ENCODE measurements around the gene PRKAG2.

Gene PRKAG2

DNA sequence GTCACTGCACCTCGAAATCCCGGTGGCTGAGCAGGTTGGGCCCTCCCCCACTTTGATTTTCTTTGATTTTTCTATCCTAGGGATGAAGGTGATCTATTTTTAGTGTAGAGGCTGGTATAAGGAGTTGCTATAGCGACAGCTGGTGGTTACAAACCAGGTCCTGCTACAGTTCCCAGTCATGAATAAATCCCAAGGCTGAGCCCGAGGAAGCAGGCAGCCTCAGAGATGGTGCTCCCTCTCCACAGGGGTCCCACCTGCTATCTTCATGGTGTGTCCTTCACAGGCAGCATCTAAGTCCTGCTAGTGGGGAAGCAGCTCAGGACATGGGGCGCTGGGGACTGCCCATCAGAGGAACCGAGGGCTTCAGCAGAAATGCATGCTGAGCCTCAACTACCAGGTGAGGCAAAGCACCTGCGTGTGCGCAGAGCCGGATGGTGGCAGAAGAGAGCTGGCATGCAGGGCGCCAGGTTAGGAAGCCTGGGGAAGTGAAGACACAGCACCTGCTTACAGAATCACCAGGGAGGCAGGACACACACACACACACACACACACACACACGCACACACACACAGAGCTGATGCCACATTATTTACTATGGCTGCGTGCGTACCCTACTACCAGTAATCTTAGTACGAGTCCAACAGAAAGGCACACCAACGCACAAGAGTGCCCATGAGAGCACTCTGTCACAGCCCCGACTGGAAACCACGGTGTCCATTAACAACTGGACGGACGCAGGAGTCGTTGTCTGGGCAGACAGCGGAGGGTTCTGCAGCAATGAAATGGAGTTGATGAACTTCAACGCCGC, 150.9 kb downstream of the PRKAG2 start:
- no peaks in the 10 kb centered on the region for H3K9me3 ChIP-seq (ENCODE audit: control insufficient read depth in 5 of 5, low read length in 5 of 5)
- no peak overlapping the region for H3K9ac ChIP-seq (ENCODE audit: low read length in 5 of 5)
- H3K27ac ChIP-seq (ENCODE audit: low read depth, low read length): no peak overlapping the region
- H3K4me3 ChIP-seq (ENCODE audit: low read depth in 1 of 5, low read length in 5 of 5): no peak overlapping the region
- H3K27me3 ChIP-seq (ENCODE audit: control insufficient read depth in 5 of 5, insufficient read depth in 4 of 5, low read length in 5 of 5): no peaks in the 10 kb centered on the region
- peaks cover 0 to 5% (median 0%) of the 10 kb centered on the region in 5 donors for H3K36me3 ChIP-seq (ENCODE audit: control insufficient read depth in 5 of 5, insufficient read depth in 5 of 5, low read length in 5 of 5)
- peaks cover 3 to 30% (median 20%) of the 10 kb centered on the region in 5 donors for H3K4me1 ChIP-seq (ENCODE audit: control insufficient read depth in 5 of 5, insufficient read depth in 5 of 5, low read length in 5 of 5)

DNA sequence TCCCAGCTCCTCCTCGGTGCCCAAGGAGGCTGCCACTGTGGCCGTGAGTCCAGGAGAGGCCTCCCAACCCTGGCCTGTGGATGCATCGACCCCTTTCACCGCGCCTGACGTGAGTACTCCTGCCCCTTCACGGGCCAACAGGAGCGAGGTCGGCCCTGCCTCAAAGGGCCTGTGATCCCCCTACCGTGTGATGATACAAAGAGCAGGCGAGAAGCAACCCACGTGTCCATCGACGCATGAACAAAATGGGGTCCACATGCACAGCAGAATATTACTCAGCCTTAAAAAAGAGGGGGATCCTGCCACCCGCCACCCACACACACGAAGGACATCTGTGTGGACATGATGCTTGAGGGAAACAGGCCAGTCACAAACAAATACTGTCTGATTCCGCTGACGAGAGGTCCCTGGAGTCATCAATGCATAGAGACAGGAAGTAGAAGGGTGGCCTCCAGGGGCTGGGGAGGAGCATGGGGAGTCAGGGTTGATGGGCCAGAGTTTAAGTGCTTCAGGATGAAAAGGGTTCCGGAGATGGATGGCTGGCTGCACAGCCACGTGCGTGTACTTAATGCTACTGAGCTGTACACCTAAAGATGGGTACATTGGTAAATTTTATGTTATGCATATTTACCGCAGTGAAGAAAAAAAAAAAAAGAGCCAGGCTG, 151.9 kb downstream of the PRKAG2 start:
- Histone ChIP-seq H3K9me3 (ENCODE audit: control insufficient read depth in 5 of 5, low read length in 5 of 5) (no peaks in the 10 kb centered on the region), H3K9ac (ENCODE audit: low read length in 5 of 5) (no peak overlapping the region), H3K27ac (ENCODE audit: low read depth, low read length) (no peak overlapping the region), H3K4me1 (ENCODE audit: control insufficient read depth in 5 of 5, insufficient read depth in 5 of 5, low read length in 5 of 5) (peaks cover 3 to 26% (median 16%) of the 10 kb centered on the region in 5 donors), H3K36me3 (ENCODE audit: control insufficient read depth in 5 of 5, insufficient read depth in 5 of 5, low read length in 5 of 5) (peaks cover 0 to 5% (median 0%) of the 10 kb centered on the region in 5 donors), H3K4me3 (ENCODE audit: low read depth in 1 of 5, low read length in 5 of 5) (no peak overlapping the region), H3K27me3 (ENCODE audit: control insufficient read depth in 5 of 5, insufficient read depth in 4 of 5, low read length in 5 of 5) (no peaks in the 10 kb centered on the region)

DNA sequence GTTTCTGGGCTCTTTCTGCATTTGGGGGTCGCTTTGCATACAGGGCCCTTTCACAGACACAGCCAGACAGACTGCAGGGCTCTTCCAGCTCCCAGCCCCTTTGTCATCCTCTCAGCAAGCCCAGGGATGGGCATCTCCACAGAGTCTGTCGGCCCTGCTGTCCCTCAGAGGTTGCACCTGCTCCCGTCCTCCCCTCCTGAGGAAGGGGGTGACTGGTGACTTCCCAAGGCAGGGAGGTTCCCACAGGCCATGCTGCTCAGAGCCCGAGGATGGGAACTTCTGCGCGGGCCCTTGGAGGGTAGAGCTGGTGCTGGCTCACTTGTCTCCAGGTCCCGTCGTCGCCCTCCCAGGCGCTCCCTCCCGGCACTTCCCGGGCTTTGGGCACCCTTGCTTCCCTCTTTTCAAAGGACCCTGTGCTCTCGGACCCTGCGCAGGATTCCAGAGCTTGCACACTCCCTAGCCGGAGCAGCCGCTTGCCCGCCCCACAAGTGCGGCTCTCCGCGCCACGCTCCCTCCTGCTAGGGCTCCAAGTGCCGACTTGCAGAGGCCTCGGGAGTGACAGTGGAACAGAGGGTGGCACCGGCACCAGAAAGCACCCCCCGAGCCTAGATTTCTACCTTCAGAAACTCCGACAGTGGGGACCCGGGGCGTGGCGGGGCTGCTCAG, 152.5 kb downstream of the PRKAG2 start:
- Histone ChIP-seq H3K4me3 (ENCODE audit: low read depth in 1 of 5, low read length in 5 of 5) (no peak overlapping the region), H3K36me3 (ENCODE audit: control insufficient read depth in 5 of 5, insufficient read depth in 5 of 5, low read length in 5 of 5) (peaks cover 0 to 5% (median 0%) of the 10 kb centered on the region in 5 donors), H3K9ac (ENCODE audit: low read length in 5 of 5) (no peak overlapping the region), H3K9me3 (ENCODE audit: control insufficient read depth in 5 of 5, low read length in 5 of 5) (no peaks in the 10 kb centered on the region), H3K4me1 (ENCODE audit: control insufficient read depth in 5 of 5, insufficient read depth in 5 of 5, low read length in 5 of 5) (peaks cover 3 to 26% (median 16%) of the 10 kb centered on the region in 5 donors), H3K27ac (ENCODE audit: low read depth, low read length) (no peak overlapping the region), H3K27me3 (ENCODE audit: control insufficient read depth in 5 of 5, insufficient read depth in 4 of 5, low read length in 5 of 5) (no peaks in the 10 kb centered on the region)

DNA sequence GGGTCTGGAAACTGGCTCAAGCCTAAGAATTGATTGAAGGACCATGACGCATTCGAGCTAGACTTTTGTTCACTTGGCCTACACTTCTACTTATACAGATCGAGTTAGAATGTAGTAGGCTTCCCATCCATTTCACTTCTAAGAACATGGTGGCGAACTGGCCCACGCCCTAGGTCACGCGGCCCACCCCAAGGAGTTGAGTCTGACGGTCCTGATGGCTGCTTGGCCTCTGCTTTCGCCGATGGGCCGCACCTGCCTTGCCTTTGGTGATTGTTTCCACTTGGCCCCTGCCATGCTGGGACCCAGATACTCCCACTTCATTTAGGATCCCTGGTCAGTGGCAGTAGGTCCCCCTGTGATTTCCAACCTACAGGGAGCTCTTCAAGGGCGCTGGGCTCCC, 153.6 kb downstream of the PRKAG2 start:
- H3K4me1 ChIP-seq (ENCODE audit: control insufficient read depth in 5 of 5, insufficient read depth in 5 of 5, low read length in 5 of 5): peaks cover 3 to 26% (median 16%) of the 10 kb centered on the region in 5 donors
- H3K27me3 ChIP-seq (ENCODE audit: control insufficient read depth in 5 of 5, insufficient read depth in 4 of 5, low read length in 5 of 5): no peaks in the 10 kb centered on the region
- no peaks in the 10 kb centered on the region for H3K9me3 ChIP-seq (ENCODE audit: control insufficient read depth in 5 of 5, low read length in 5 of 5)
- H3K4me3 ChIP-seq (ENCODE audit: low read depth in 1 of 5, low read length in 5 of 5): no peak overlapping the region
- no peak overlapping the region for H3K9ac ChIP-seq (ENCODE audit: low read length in 5 of 5)
- no peak overlapping the region for H3K27ac ChIP-seq (ENCODE audit: low read depth, low read length)
- peaks cover 0 to 5% (median 0%) of the 10 kb centered on the region in 5 donors for H3K36me3 ChIP-seq (ENCODE audit: control insufficient read depth in 5 of 5, insufficient read depth in 5 of 5, low read length in 5 of 5)

DNA sequence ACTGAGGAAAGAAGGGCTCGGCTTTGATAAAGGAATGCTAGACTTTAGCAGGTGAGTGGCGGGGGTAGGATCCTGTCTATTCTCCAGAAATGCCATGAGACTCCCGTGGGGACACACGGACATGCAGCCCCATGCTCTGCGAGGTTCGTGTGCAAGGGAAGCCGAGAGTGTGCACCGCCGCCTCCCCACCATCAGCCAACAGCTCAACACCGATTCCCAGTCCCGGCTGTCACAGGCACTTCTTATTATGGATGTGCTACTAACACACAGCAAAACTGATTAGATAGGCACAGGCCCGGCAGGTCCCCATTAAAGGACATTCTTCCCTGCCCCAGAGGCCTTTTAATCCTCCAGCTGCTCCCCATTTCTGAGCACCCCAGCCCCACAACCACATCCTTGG, 154.4 kb downstream of the PRKAG2 start:
- Histone ChIP-seq H3K4me3 (ENCODE audit: low read depth in 1 of 5, low read length in 5 of 5) (no peak overlapping the region), H3K27ac (ENCODE audit: low read depth, low read length) (no peak overlapping the region), H3K4me1 (ENCODE audit: control insufficient read depth in 5 of 5, insufficient read depth in 5 of 5, low read length in 5 of 5) (peaks cover 3 to 20% (median 13%) of the 10 kb centered on the region in 5 donors), H3K9ac (ENCODE audit: low read length in 5 of 5) (no peak overlapping the region), H3K36me3 (ENCODE audit: control insufficient read depth in 5 of 5, insufficient read depth in 5 of 5, low read length in 5 of 5) (peaks cover 0 to 5% (median 0%) of the 10 kb centered on the region in 5 donors), H3K9me3 (ENCODE audit: control insufficient read depth in 5 of 5, low read length in 5 of 5) (no peaks in the 10 kb centered on the region), H3K27me3 (ENCODE audit: control insufficient read depth in 5 of 5, insufficient read depth in 4 of 5, low read length in 5 of 5) (no peaks in the 10 kb centered on the region)

DNA sequence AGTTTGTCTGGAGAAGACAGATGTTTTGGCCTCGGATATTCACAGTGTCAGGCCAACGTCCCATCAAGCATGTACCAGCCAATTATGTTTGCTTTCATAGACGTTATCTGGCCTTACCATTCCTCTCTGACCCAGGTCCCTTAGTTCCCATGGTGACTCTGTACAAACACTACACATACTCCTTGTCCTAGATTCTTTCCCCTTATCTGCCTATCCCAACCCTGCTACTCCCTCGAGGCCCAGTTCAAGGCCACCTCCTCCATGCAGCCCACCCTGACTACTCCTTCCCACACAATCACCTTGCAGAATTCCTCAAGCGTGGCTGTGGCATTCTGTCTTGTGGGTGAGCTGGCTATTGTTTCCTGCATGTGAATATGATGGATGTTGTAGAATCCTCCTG, 155.2 kb downstream of the PRKAG2 start:
- Histone ChIP-seq H3K27me3 (ENCODE audit: control insufficient read depth in 5 of 5, insufficient read depth in 4 of 5, low read length in 5 of 5) (no peaks in the 10 kb centered on the region), H3K27ac (ENCODE audit: low read depth, low read length) (no peak overlapping the region), H3K4me3 (ENCODE audit: low read depth in 1 of 5, low read length in 5 of 5) (no peak overlapping the region), H3K4me1 (ENCODE audit: control insufficient read depth in 5 of 5, insufficient read depth in 5 of 5, low read length in 5 of 5) (peaks cover 3 to 14% (median 8%) of the 10 kb centered on the region in 5 donors), H3K36me3 (ENCODE audit: control insufficient read depth in 5 of 5, insufficient read depth in 5 of 5, low read length in 5 of 5) (peaks cover 0 to 5% (median 0%) of the 10 kb centered on the region in 5 donors), H3K9ac (ENCODE audit: low read length in 5 of 5) (no peak overlapping the region), H3K9me3 (ENCODE audit: control insufficient read depth in 5 of 5, low read length in 5 of 5) (no peaks in the 10 kb centered on the region)

DNA sequence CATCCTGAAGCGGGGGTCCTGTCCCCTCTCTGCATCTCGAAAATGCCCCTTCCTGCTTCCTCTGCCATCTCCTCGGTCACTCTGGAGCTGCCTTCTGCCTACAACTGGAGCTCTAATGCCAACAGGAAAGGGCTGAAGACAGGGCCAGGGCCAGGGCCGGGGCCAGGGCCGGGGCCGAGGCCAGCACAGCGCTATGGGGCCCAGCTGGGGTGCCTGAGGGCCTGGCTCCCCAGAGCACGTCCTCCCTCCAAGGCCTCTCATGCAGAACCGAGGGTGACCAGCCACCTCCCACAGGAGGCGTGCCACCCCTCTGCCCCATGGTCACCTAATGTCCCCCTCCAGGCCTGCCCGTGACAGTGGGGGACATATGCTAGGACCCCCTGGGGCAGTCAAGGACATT, 155.7 kb downstream of the PRKAG2 start:
- Histone ChIP-seq H3K9me3 (ENCODE audit: control insufficient read depth in 5 of 5, low read length in 5 of 5) (no peaks in the 10 kb centered on the region), H3K27me3 (ENCODE audit: control insufficient read depth in 5 of 5, insufficient read depth in 4 of 5, low read length in 5 of 5) (no peaks in the 10 kb centered on the region), H3K4me1 (ENCODE audit: control insufficient read depth in 5 of 5, insufficient read depth in 5 of 5, low read length in 5 of 5) (peaks cover 3 to 14% (median 8%) of the 10 kb centered on the region in 5 donors), H3K9ac (ENCODE audit: low read length in 5 of 5) (no peak overlapping the region), H3K27ac (ENCODE audit: low read depth, low read length) (no peak overlapping the region), H3K4me3 (ENCODE audit: low read depth in 1 of 5, low read length in 5 of 5) (no peak overlapping the region), H3K36me3 (ENCODE audit: control insufficient read depth in 5 of 5, insufficient read depth in 5 of 5, low read length in 5 of 5) (peaks cover 0 to 5% (median 0%) of the 10 kb centered on the region in 5 donors)

DNA sequence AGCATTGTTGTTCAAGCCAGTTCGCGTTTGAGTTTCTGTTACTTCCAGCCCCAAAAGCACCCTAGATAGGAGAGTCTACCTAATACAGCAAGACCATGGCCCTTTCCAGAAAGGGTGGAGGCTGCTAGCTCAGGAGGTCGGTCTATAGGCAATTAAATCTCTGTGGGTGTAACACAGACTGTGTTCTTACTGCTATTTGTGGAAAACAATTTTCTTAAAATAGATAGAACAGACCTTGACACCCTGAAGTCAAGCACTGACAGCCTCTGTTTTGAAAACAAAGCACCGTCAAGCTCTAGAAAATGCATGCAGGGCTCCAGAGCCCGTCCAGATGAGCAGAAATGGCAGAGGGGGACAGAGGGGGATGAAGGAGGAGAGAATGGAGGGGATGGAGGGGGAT, 156.6 kb downstream of the PRKAG2 start:
- H3K27me3 ChIP-seq (ENCODE audit: control insufficient read depth in 5 of 5, insufficient read depth in 4 of 5, low read length in 5 of 5): no peaks in the 10 kb centered on the region
- H3K36me3 ChIP-seq (ENCODE audit: control insufficient read depth in 5 of 5, insufficient read depth in 5 of 5, low read length in 5 of 5): peaks cover 0 to 5% (median 0%) of the 10 kb centered on the region in 5 donors
- H3K4me1 ChIP-seq (ENCODE audit: control insufficient read depth in 5 of 5, insufficient read depth in 5 of 5, low read length in 5 of 5): peaks cover 3 to 14% (median 8%) of the 10 kb centered on the region in 5 donors
- no peaks in the 10 kb centered on the region for H3K9me3 ChIP-seq (ENCODE audit: control insufficient read depth in 5 of 5, low read length in 5 of 5)
- peak overlapping the region in 1 of 5 donors; percentile 21 for H3K9ac ChIP-seq (ENCODE audit: low read length in 5 of 5)
- H3K27ac ChIP-seq (ENCODE audit: low read depth, low read length): no peak overlapping the region
- H3K4me3 ChIP-seq (ENCODE audit: low read depth in 1 of 5, low read length in 5 of 5): no peak overlapping the region

DNA sequence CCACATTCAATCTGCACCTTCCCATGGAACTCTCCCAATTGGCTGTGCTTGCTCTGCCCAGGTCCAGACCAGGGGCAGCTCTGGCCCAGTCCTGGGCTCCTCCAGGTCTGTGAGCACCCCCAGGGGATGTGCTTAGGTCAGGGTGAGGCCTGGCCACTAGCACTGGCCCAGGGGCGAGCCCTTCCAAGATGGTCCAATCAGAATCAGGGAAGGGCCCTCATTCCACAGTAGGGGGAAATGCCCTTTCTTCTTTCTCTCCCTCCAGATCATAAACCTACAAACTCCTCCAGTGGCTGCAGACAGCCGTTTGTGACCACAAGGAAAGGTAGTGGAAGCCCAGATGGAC, 157.0 kb downstream of the PRKAG2 start:
- Histone ChIP-seq H3K9me3 (ENCODE audit: control insufficient read depth in 5 of 5, low read length in 5 of 5) (no peaks in the 10 kb centered on the region), H3K4me3 (ENCODE audit: low read depth in 1 of 5, low read length in 5 of 5) (no peak overlapping the region), H3K9ac (ENCODE audit: low read length in 5 of 5) (peak overlapping the region in 1 of 5 donors; percentile 21), H3K4me1 (ENCODE audit: control insufficient read depth in 5 of 5, insufficient read depth in 5 of 5, low read length in 5 of 5) (peaks cover 3 to 14% (median 8%) of the 10 kb centered on the region in 5 donors), H3K36me3 (ENCODE audit: control insufficient read depth in 5 of 5, insufficient read depth in 5 of 5, low read length in 5 of 5) (peaks cover 0 to 5% (median 0%) of the 10 kb centered on the region in 5 donors), H3K27ac (ENCODE audit: low read depth, low read length) (no peak overlapping the region), H3K27me3 (ENCODE audit: control insufficient read depth in 5 of 5, insufficient read depth in 4 of 5, low read length in 5 of 5) (no peaks in the 10 kb centered on the region)
